HG02973 (cell line): ENCODE data around the gene GLCCI1.
"Not testable (repeated sequence)": the region's sequence is repeated elsewhere in the genome, so short reads cannot be mapped to it uniquely, and the experiment has no call there.

Experiments used
- ATAC-seq: cut with Tn5 transposase; IDR thresholded peaks from one replicate; pipeline ENCODE4 v1.9.1; 2021; ENCODE audit warnings: moderate library complexity; ENCODE audit not compliant: unreplicated experiment

The GLCCI1 gene

DNA sequence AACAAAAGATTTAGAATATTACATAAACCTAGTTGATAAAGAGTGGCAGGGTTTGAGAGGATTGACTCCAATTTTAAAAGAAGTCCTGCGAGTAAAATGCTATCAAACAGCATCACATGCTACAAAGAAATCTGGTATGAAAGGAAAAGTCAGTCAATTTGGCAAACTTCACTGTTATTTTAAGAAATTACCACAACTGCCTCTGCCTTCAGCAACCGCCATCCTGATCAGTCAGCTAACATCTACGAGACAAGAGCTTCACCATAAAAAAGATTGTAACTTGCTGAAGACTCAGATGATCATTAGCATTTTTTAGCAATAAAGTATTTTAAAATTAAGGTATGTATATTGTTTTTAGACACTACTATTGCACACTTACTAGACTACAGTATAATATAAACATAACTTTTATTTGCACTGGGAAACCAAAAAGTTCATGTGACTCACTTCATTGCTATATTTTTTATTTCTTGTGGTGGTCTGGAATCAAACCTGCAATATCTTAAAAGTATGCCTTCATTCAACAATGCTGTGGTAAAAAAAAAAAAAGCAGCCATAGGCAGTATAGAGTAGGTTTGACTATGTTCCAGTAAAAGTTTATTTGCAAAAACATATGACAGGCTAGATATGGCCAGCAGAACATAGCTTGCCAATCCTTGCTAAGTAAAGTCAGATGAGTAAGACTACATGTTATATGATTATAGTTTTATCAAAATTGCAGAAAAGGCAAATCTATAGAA lies 74.4 kb downstream of the GLCCI1 start:
- no peak for ATAC-seq

DNA sequence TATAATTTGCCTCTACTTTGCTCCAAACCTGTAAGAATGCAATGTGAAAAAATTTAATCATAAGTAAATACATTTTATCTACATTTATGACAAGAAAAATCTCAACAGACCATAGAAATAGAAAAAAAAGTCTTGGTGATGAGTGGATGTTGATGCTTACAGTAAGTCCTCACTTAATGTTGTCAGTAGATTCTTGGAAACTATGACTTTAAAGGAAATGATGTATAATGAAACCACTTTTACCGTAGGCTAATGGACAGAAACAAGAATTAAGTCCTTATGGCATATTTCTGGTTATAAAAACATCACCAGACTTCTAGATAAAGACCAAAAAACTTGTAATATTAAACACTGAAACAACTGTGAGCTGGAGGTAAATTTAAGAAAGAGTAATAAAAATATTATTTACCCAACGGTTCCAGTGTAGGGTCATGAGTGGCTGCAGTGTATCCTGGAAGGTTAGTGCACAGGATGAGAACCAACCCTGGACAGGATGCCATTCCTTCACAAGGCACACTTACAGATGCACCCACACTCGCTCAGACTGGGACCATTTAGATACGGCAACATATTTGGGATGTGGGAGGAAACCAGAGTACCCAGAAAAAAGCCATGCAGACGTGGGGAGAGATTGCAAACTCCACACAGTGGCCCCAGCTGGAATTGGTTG lies 76.3 kb downstream of the GLCCI1 start:
- ATAC-seq: no peak

DNA sequence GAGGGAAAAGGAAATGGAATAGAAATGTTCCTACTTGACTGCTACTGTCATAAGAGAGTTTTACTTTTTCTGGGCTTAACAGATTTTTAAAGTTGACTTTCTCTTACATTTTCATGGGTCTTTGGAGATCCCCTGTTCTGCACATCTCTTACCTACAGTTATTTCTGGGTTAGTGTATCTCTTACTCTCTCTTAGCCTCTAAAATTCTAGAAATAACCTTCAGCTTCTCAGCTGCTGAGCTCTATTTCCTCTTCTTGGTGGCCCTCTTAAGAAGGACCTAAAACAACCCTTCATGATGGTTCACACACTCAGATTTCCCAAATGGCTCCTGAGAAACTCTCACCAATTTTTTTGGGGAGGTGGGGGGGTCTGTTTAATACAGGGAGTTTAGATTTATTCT lies 79.5 kb downstream of the GLCCI1 start:
- not testable (repeated sequence) for ATAC-seq

GRCh38 chr7:8051373-8051772 lies 82.8 kb downstream of the GLCCI1 start:
- no peak for ATAC-seq

DNA sequence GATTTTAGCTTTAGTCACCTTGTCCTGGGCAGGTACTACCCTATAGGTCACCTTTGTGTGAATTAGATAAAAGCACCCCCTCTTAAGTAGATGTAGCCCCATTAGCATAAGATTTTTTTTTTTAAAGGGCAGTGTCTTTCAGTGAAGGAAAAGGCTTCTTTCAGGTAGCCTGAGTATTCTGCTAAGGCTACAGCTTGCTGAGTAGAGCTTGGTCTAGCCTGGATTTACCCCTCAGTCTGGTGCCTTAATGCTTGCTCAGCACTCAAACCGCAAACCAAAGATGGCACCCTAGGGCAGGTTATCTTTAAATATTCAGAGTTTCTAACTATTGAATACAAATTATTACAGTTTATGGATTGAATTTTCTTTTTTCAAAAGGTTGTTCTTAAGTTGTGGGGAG lies 83.4 kb downstream of the GLCCI1 start:
- ATAC-seq: no peak

DNA sequence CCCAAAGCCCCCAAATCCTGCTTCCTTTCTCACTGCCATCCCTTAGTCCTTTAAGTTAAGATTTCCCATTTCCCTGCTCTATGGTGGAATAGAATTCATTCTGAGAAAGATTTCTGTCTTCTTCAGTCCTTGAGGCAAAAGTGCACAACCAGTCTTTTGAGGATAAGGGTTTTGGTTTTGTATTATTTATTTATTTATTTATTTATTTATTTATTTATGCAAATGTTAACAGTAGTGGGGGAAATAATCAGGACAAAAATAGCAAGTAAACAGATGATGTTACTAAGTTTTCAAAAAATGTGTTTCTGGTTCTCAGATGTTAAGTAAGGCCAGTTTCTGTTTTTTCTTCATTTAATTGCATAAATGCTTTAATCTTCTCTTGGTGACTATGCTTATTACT lies 84.2 kb downstream of the GLCCI1 start:
- ATAC-seq: no peak

DNA sequence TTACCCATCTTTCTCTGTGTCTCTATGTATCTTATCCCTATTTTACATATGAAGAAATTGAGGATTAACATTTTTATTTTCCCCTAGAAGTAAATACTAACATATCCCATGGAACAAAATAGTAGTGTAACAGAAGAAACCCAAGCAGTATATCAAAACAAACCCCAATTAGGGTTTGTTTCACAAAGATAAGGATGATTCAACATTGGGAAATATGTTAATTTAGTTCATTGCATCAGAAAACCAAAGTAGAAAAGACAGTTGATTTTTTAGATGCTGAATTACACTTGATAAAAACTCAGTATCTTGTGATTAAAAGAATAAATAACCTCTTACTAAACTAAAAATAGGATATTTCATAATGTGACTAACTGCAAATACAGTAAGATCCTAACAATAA lies 87.8 kb downstream of the GLCCI1 start:
- no peak for ATAC-seq

- ATAC-seq: no peak
These were observed 89.0 kb downstream of the GLCCI1 start for GRCh38 chr7:8057566-8057965.

DNA sequence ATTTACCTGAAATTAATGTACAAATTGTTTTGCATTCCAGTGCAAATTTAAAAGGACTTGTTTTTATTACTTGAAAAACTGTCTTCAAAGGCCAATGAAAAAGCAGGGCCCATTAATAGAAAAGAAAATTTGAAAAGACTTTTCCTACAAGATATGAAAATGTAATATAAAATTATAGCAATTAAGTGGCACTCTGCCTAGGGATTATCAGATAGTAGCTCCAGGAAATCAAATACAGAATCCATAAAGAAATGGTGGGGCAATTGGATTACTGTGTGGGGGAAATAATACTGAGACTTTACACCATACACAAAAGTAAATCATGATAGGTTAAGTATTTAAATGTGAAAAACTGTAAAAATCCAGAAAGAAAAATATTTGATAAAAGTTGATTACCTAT lies 89.7 kb downstream of the GLCCI1 start:
- no peak for ATAC-seq

DNA sequence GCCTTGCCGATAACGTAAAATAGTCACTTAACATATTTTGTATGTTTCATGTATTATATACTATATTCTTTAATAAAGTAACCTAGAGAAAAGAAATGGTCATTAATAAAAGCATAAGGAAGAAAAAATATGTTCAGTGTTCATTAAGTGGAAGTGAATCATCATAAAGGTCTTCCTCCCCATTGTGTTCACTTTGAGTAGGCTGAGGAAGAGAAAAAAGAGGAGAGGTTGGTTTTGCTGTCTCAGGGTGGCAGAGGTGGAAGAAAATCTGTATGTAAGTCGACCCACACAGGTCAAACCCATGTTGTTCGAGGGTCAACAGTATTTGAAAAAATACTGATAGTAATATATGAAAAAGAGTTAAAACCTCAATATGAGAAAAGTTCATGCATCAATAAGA lies 90.3 kb downstream of the GLCCI1 start:
- ATAC-seq: no peak

DNA sequence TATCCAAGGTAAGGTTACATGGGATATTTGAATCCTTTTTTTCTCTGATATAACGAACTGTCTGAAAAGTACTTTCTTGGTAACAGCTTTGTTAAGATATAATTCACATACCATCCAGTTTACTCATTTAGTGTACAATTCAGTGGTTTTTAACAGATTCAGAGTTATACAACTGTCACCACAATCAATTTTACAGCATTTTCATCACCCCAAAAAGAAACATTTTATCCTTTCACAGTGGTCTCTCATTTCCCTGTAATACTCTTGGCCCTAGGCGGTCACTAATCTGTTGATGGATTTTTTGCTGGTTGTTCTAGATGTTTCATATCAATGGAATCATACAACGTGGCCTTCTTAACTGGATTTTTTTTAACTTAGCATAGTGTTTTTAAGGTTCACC lies 91.6 kb downstream of the GLCCI1 start:
- no peak for ATAC-seq

- ATAC-seq: not testable (repeated sequence)
These were observed 94.7 kb downstream of the GLCCI1 start for GRCh38 chr7:8063300-8063699.

DNA sequence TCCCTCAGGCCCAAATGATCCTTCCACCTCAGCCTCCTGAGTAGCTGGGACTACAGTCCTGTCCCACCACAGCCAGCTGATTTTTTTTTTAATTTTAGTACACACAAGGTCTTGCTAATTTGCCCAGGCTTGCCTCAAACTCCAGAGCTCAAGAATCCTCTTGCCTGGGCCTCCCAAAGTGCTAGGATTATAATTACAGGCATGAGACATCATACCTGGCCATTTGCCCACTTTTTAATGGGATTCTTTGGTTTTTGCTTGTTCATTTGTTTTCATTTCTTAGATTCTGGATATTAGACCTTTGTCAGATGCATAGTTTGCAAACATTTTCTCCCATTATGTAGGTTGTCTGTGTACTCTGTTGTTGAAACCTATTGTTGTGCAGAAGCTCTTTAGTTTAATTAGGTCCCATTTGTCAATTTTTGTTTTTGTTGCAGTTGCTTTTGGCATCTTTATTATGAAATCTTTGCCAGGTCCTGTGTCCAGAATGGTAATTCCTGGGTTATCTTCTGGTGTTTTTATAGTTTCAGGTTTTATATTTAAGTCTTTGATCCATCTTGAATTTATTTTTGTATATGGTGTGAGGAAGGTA lies 95.2 kb downstream of the GLCCI1 start:
- no peak for ATAC-seq

GRCh38 chr7:8064828-8065227 lies 96.2 kb downstream of the GLCCI1 start:
- no peak for ATAC-seq

- no peak for ATAC-seq
These were observed 96.8 kb downstream of the GLCCI1 start for GRCh38 chr7:8065356-8065813.

GRCh38 chr7:8068892-8069686 lies 100.5 kb downstream of the GLCCI1 start:
- no peak for ATAC-seq

GRCh38 chr7:8070451-8071180 lies 102.0 kb downstream of the GLCCI1 start:
- no peak for ATAC-seq

DNA sequence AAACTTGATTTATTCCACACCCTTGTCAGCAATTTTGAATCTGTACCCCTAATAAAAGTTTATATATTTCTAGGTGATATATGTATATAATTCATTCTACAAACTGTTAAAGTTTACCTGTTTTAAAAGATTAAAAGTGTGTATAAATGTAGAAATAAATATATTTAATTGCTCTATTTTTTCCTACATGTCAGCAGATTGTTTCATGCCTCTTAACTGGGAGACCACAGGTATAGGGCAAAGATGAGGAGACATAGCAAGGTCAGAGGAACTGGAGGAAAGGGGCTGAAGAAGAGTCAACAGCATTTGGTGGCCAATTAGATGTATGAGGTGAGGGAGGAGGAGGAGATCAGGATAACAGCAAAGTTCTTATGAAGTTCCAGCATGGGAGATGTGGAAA lies 109.8 kb downstream of the GLCCI1 start:
- ATAC-seq: no peak

- no peak for ATAC-seq
These were observed 114.2 kb downstream of the GLCCI1 start for GRCh38 chr7:8082762-8083161.

- no peak for ATAC-seq
These were observed 116.2 kb downstream of the GLCCI1 start for GRCh38 chr7:8084836-8085235.

- no peak for ATAC-seq
These were observed 116.8 kb downstream of the GLCCI1 start for GRCh38 chr7:8085420-8085819.
